Right lung (tissue), 5 donors: ENCODE measurements around the gene AKR1C8. TPM values are rescaled to one million over a fixed set of nuclear protein-coding genes. Genes with fewer than 3 reads are reported as not detected.

Source experiments
- DNase-seq, 2 donors: peaks; one replicate each; pipeline ENCODE4 v3.0.0-alpha.2; 2013
- polyA plus RNA-seq, 5 donors: library from polyadenylated mRNA; unstranded; fragments of 120-200 nt; gene quantifications; one replicate each; pipeline versions ENCODE4 v1.2.1 to v1.2.3, GENCODE V29; 2013; ENCODE audit warnings: inconsistent platforms in 1 of 5, low replicate concordance in 1 of 5; ENCODE audit not compliant: insufficient read length in 5 of 5, insufficient read depth in 1 of 5

Gene AKR1C8
- polyA plus RNA-seq, 5 donors = not detected

GRCh38 chr10:5108658-5109416, 76.1 kb downstream of the AKR1C8 start:
- no peak for DNase-seq

- no peak for DNase-seq
These were observed 77.0 kb downstream of the AKR1C8 start for GRCh38 chr10:5107860-5108526.

- DNase-seq = no peak
These were observed 78.4 kb downstream of the AKR1C8 start for GRCh38 chr10:5106553-5106952.

- no peak for DNase-seq
These were observed 79.3 kb downstream of the AKR1C8 start for GRCh38 chr10:5105626-5106025.

Other genes starting within 250 kb of the AKR1C8 start
- 10 to 100 TPM in 2 of 5 donors, 1 to 10 TPM in 3; 7.2 to 11.2 (median 9.1) TPM for gene AKR1C1, start 221.7 kb downstream of the AKR1C8 start, polyA plus RNA-seq
- 1 to 10 TPM; 3.3 to 9.5 (median 6.8) TPM for gene AKR1C2, start 181.3 kb downstream of the AKR1C8 start, polyA plus RNA-seq
- gene AKR1C3, start 90.7 kb downstream of the AKR1C8 start, polyA plus RNA-seq = 1 to 10 TPM; 1.3 to 2.9 (median 2.1) TPM
- not detected for gene AKR1C4, start 11.7 kb upstream of the AKR1C8 start, polyA plus RNA-seq
- 1 to 10 TPM in 2 of 5 donors, under 1 TPM in 3; 0.54 to 1.1 (median 0.96) TPM for gene UCN3, start 179.8 kb upstream of the AKR1C8 start, polyA plus RNA-seq
- under 1 TPM in 1 of 5 donors, not detected in 4; 0.09 TPM for gene TUBAL3, start 219.7 kb upstream of the AKR1C8 start, polyA plus RNA-seq
- gene NET1, start 227.4 kb upstream of the AKR1C8 start, polyA plus RNA-seq = 100 to 1,000 TPM; 129 to 220 (median 187) TPM